ENCODE results near the gene RBM4B.

RBM4B gene

DNA sequence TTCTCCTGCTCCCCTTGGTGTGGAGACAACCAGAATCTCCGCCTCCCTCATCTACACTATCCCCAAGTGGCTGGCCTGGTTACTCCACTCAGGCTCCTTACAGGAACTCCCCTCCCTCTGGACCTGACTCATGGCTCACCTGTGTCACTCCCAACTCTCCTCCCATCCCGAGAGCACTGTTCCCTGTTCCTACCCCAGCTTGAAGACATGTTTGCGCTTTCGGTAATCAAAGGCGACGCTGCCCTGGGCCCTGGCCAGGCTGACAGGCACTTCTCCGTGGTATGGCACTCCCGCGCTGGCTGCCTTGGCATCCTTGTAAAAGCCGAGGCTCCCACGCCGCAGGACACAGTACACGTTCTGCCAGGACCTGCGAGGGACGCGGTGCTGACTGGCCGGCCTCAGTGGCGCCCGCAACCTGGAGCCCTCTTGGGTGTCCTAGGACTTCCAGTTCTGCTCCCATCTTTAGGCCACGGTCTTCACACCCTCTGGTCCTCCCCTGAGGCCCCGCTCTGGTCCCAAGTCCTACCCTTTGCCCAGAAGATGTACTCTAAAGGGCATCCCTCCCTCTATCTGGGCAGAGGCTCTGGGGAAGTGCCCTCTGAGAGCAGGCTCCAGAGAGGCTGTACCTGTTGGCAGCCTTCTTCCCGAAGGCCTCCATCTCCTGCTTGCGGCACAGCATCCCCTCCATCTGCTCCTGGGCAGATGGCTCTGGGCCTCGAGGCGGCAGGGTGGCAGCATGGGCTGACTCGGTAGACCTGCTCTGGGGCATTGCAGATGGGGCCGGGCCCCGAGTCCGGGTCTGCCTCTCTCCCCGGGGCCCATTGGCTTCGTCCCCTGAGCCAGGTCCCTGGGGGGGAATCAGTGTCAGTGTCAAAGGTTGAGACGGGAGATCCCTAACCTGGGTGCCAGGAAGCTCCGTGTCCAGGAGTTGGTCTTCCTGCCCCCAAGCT, 9.4 kb upstream of the RBM4B start:
- no peak for DNase-seq (ENCODE audit: low read depth, low spot score)

DNA sequence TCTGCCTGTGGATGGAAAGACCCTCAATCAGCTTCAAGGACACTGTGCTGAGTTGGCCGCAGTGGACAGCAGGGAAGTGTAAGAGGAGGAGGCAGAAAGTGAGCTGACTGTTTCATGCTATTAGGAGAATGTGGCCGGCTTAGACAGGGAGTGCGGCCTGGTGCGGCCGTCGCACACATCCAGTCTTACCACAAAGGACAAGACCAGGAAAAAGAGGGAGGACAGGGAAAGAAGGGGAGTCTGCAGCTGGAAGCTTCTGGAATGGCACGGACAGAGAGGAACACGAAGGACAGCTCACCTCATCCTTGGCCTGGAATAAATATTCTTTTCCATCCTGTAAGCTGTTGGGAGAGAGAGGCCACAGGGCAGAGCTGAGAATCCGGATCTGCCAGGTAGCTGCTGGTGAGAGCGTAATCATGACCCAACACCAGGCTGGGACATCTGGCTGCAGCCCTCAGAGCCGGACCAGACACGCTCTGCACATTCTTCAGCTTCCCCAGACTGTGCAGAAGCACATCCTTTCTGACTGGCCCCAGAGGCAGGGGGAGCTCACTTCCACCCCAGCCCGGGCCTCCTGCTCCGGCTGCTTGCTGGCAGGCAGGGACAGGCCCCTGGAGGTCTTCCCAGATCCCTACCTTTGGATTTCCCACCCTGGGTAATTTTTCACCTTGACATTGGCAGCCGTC, 8.6 kb upstream of the RBM4B start:
- no peak for DNase-seq (ENCODE audit: low read depth, low spot score)

DNA sequence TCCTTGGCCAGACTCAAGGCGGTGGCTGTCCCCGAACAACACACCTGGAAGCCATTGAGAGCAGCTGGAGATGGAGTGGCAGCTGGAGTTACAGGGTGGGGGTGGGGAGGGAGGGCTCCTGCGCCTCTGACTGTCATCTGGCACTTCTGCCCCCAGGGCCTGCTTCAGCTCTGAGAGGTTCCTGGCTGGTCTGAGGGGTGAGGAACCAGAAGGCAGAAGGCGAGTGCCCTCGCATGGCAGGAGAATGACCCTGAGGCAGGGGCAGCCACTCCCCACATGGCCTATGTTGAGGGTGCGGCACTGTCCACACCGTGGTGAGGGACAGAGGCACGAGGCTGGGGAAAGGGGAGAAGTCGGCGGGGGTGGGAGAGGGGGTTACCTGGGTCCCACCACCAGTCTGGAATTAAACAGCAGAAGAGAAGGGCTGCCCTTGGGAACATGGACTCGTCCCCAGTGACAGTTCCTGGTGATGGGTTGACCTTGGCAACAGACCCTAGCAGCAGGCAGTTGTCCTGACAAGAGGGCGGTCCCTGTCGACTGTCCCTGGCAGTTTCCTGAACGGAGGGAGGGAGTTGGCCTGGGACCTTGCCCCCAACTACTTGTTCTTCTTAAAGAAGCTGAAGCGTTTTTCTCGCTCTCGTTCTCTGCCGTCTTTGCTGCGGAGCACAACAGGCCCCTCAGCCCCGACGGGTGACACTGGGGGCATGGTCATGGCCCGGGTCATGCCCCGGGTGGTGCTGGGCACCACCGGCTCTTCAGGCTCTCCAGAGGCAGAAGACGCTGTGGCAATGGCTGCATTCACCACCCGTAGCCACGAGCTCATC, 7.8 kb upstream of the RBM4B start:
- DNase-seq (ENCODE audit: low read depth, low spot score), result no peak

DNA sequence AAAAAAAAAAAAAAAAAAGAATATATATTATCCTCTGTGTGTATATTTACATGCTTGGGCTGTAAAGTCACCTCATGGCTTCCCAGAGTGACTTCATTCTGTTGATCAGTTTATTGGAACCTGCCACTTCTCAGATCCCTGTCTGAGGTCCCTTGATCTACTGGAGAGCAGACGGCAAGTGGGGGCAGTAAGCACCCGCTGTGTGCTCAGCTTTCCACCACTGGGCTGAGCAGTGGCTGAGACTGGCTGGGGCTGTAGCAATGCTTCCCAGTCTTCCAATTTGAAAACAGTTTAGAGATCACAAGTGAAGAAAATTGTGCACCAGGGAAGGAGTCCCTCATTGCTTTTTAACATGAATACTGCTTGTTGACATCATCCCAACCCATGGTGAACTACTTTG, 6.9 kb upstream of the RBM4B start:
- DNase-seq (ENCODE audit: low read depth, low spot score), result no peak

DNA sequence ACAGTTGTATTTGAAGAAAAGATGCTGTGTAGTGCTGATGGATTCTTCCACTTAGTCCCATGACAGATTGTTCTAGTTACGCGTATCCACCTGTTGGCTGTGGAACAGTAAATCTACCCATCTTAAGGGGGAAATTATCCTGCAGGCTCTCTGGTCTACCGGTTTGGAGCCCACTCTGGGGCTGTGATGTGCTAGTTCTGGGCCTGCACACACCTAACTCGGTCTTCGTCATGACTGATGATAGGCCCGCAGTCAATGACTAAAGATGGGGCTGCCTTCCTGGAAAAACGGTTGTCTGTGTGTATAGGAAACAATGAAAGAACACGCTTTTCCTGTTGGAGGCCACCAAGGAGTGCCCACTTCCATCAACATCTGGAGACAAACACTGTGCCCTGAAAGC, 6.2 kb upstream of the RBM4B start:
- no peak for DNase-seq (ENCODE audit: low read depth, low spot score)

DNA sequence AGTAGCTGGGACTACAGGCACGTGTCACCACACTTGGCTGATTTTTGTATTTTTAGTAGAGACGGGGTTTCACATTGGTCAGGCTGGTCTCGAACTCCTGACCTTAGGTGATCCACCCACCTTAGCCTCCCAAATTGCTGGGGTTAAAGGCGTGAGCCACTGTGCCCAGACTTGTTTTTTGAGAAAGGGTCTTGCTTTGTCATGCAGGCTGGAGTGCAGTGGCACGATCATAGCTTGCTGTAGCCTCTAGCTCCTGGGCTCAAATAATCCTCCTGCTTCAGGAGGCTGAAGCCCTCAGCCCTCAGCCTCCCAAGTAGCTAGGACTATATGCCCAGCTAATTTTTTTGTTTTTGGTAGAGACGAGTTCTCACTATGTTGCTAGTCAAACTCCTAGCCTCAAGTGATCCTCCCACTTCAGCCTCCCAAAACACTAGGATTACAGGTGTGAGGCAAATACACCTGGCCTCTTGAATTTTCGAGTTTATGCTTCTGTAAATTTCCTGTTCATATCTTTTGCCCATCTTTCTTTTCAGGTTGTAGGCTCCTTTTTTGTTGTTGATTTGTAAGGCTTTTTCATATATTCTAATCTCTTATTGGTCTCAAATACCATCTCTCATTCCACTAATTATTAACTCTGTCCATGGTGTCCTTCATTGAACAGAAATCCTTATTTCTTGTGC, 3.4 kb upstream of the RBM4B start:
- no peak for DNase-seq (ENCODE audit: low read depth, low spot score)

DNA sequence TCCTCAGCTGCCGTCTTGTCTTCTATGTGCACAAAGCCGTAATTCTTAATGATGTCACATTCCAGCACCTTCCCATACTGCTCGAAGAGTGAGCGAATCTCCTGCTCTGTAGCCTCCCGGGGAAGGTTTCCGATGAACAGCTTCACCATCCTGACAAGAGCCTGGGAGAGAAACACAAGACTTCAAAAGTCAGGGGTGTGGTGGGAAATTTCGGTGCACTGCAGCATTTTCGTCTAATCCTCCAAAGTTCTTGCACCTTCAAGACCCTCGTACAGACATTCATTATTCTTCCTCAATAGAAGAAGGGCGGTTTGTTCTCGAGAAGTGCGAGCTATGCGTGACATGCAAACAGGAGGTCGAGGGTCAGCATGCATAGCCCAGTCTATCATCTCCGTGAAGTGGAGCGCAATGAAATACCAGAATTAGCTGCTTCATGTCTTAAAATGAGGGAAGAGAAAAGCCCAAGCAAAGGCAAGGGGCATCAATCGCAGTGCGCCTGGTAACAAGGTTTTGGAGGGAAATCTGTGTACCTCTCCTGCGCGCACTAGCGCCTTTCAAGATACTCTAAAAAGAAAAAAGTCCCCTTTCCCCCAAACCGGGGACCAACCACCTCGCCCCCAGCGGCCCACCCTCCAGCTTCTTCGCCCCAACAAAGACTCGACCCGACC, 622 bp downstream of the RBM4B start:
- DNase-seq (ENCODE audit: low read depth, low spot score), result no peak

DNA sequence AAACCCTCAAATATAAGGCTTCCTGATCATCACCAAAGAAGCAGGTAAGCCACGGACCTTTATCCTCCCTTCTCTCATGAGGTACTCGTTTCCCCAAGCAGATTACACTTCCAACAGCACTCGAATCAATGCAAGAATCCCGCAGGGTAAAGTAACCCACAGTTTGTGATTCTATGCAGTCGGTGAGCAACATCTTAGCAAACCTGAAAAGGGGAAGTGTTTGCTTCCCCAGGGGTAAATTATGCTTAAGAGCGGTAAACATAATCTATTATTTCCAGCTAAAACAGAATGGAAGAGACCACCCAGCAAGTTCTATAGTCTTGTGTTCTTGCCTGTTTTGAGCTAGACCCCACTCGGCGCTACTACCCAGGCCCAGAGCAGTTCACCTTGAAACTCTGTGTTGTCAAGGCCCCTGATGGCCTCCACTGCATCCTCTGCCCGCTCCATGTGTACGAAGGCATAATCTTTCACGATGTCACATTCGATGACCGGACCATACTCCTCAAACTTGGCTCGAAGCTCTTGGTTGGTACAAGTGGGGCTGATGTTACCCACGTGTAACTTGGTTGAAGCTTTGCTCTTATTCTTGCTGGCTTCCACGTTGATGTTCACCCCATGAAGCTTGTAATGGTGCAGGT, 1.3 kb downstream of the RBM4B start:
- no peak for DNase-seq (ENCODE audit: low read depth, low spot score)

DNA sequence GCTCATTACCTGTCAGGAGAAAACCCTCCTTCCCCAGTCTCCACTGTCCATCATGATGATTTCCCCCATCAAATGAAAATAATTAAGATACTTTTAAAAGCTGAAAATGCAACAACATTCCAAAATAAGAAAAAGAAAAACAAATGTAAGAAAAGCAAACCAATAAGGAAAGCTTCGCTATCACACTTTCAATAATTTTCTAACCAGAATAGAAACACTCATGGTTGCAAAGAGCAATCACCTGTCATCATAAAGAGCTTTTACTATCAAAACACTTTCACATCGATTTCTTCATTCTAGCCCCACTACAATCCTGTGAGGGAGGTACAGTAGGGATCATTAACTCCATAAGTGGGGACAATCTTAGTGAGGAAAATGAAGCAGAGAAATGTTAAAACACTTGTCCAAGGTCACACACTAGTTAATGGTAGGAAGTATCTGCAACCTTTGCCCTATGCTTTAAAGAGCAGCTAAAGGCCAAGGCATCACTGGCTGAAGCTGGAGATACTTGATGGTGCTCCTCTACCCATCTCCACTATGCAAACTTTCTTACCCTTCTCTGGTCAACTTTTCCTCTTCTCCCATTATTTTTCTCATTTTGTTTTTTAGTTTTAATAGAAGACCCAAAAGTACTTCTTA, 2.6 kb downstream of the RBM4B start:
- no peak for DNase-seq (ENCODE audit: low read depth, low spot score)

DNA sequence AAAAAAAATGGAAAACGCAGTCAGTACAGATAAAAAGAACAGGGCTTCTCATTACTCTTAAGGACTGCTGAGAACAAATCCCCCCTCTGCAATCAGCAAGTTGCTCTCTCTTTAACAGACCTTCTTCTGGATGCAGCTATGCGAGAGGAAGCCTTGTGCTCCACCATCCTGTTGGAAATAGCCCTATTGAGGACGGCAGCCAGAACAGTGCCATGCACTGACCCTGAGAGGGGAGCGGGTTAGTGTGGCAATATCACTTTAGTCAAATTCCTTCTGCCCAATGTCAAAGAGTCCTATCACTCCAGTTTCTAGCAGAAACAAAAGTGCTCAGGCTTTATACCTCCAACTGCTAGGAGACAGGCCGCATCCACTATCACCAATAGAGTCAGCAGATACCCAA, 6.9 kb downstream of the RBM4B start:
- no peak for DNase-seq (ENCODE audit: low read depth, low spot score)

DNA sequence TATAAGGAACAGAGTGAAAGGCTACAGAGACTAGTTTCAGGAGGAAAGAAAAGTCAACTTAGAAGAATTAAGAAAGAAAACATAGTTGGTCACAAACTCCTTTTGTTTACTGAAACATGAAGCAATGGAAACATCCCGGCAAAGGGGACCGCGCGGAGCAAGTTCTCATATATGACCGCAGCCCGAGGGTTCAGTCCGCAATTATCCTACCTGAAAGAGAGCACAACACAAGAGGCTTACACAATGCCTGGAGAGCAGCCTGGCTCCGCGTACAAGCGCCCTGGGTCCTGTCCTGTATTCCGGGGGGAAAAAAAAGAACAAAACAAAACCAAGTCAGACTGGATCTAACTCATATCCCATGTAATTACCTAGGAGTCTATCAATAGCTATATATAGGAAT, 12.3 kb downstream of the RBM4B start:
- DNase-seq (ENCODE audit: low read depth, low spot score), result no peak

DNA sequence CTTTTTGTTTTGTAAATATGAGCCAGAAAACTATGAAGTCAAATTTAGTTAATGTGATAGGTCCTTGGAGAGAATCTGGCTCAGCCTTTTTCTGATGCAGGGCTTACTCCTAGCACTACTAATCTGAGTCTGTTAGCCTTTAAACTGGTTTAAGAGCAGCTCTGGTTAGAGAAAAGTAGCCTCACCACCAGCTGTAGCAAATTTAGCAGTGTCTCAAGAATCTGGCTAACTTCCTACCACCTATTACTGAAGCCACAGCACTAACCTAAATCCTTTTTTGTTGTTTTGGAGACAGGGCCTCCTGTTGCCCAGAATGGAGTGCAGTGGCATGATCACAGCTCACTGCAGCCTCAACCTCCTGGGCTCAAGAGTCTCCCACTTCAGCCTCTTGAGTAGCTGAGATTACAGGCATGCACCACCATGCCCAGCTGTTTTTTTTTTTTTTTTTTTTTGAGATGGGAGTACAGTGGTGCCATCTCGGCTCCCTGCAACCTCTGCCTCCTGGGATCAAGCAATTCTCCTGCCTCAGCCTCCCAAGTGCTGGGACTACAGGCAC, 13.9 kb downstream of the RBM4B start:
- DNase-seq (ENCODE audit: low read depth, low spot score), result no peak

DNA sequence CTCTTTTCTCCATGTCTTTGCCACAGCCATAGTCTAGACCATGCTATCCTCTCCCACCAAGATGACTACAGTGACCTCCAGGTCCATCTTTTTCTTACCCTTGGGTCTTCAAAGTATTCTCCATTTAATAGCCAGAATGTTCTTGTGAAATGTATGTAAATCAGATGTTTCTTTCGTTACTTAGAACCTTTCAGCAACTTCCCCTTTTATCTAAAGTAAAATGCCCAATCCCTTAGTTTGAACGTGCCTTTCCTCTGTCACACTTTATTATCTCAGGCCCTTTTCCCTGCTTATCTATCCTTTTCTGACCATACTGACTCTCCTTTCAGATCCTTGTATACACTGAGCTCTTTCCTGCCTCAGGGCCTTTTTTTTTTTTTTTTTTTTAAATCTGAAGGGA, 17.9 kb downstream of the RBM4B start:
- no peak for DNase-seq (ENCODE audit: low read depth, low spot score)

DNA sequence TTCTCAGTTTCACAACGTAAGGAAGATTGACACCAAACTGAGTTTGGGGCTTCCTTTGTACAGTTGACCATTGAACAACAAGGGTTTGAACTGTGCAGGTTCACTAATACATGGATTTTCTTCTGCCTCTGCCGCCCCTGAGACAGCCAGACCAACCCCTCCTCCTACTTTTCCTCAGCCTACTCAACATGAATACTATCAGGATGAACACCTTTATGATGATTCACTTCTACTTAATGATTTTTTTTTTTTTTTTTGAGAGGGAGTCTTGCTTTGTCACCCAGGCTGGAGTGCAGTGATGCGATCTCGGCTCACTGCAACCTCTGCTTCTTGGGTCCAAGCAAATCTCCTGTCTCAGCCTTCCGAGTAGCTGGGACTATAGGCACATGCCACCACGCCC, 24.6 kb downstream of the RBM4B start:
- DNase-seq (ENCODE audit: low read depth, low spot score), result no peak

DNA sequence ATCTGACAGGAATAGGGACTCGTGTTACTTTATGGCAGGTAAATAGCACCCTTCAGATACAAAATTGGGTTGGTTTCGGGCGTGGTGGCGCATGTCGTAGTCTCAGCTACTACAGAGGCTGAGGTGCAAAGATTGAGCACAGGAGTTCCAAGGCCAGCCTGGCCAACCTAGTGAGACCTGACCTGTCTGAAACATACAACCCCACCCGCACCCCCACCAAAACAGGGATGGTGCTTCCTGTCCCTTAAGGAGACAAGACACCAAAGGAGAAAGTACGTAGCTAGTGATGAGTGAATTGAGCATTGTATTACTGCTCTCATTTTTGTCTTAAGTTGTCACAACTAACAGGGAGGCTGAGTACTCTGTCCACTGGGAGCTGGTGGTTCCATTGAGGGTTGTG, 25.0 kb downstream of the RBM4B start:
- DNase-seq (ENCODE audit: low read depth, low spot score), result no peak

DNA sequence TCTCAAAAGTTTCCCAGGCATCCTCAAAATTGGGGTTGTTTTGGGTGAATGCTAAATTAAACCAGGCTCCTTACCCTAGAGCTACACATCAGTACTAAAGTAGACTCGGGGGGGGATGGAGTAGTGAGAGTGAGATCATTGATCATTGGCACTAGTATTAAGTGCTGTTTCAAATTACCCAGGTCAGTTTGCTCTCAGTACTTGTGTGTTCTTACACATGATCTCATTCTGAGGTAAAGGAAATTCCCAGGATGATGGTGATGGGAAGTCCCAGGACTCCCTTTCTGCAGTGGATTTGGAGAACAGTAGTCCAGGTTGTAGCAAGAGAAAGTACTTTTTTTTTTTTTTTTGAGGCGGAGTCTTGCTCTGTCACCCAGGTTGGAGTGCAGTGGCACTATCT, 26.7 kb downstream of the RBM4B start:
- peak; percentile 26 for DNase-seq (ENCODE audit: low read depth, low spot score)

DNA sequence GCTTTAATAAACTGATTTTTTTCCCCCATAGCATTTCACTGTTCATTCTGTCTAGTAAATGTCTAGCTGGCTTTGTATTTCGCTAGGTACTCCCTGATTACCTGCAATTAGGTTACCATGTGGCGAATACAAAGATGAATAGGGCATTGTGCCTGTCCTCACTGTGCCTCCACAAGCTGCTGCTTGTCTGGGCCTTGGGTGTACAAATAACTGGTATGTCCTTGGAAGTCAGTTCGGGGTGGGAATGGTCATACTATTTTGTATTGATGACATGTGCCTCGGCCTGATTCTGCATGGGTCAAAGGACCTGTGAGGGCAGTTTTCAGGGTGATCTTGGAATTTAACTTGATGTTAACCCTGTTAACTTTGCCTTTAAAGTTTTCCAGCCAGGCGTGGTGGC, 27.8 kb downstream of the RBM4B start:
- no peak for DNase-seq (ENCODE audit: low read depth, low spot score)

DNA sequence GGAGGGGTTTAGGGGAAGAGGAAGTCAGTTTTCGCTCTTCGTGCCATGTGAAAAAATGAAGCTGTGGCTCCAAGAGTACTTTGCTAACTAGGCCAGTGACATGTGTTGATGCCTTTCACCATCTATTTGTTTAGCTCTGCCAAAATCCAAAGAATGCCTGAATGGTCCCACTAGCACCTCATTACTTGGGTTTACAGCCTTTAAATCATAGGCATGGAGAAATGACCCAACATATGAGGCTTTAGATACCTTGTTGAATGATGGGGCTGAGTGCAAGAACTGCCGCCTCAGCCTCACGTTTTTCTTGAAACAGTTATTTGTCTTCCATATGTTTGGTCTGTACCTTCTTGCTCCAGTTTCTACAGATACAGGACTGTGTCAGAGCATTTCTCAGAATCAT, 30.9 kb downstream of the RBM4B start:
- no peak for DNase-seq (ENCODE audit: low read depth, low spot score)

DNA sequence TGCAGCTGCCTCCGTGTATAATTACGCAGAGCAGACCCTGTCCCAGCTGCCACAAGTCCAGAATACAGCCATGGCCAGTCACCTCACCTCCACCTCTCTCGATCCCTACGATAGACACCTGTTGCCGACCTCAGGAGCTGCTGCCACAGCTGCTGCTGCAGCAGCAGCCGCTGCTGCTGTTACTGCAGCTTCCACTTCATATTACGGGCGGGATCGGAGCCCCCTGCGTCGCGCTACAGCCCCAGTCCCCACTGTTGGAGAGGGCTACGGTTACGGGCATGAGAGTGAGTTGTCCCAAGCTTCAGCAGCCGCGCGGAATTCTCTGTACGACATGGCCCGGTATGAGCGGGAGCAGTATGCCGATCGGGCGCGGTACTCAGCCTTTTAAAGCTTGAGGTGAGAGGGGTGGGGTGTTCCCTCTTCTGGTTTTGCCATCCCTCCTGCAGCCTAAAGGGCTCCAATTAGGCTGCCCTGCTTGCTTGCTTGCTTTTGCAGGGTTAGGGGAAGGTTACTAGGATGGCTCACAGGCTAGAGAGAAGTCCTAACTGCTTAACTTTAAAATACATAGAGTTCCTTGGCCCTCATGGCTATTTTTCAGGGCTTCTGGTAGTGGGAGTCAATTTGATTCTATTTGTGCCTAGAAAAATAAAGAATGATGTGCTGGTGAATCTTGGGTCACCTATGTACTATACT, 33.8 kb downstream of the RBM4B start:
- no peak for DNase-seq (ENCODE audit: low read depth, low spot score)

All from astrocyte of the hippocampus (primary cell).